ENCODE measurements around the gene GTF3C2.

Gene GTF3C2

GRCh38 chr2:27390822-27391679 is 34.5 kb upstream of the GTF3C2 start:
- H3K27me3 ChIP-seq (ENCODE audit: insufficient read depth, poor library complexity, severe bottlenecking) = no peaks in the 10 kb centered on the region
- no peak for TF ChIP-seq GABPA (IDR thresholded peaks at IDR 0.05; ENCODE audit: low read depth)
- TF ChIP-seq SPI1 (IDR thresholded peaks at IDR 0.05; ENCODE audit: borderline replicate concordance, low read depth) = no peak
- no peak for TF ChIP-seq POLR2AphosphoS5 (IDR thresholded peaks at IDR 0.05; ENCODE audit: low read depth)
- TF ChIP-seq CTCF (IDR thresholded peaks at IDR 0.05; ENCODE audit: insufficient read depth, low read length) = no peak
- no peak for TF ChIP-seq REST (IDR thresholded peaks at IDR 0.05; ENCODE audit: insufficient replicate concordance, low read depth)

GRCh38 chr2:27381577-27382181 is 25.1 kb upstream of the GTF3C2 start:
- Histone ChIP-seq H3K4me3 (replicated peaks; ENCODE audit: insufficient read depth, low read length) (no peak overlapping the region), H3K27me3 (ENCODE audit: insufficient read depth, poor library complexity, severe bottlenecking) (no peaks in the 10 kb centered on the region), H3K27ac (replicated peaks) (no peak overlapping the region)
- TF ChIP-seq REST (IDR thresholded peaks at IDR 0.05; ENCODE audit: insufficient replicate concordance, low read depth) = no peak
- no peak for TF ChIP-seq SPI1 (IDR thresholded peaks at IDR 0.05; ENCODE audit: borderline replicate concordance, low read depth)
- TF ChIP-seq POLR2AphosphoS5 (IDR thresholded peaks at IDR 0.05; ENCODE audit: low read depth) = no peak
- DNase-seq (ENCODE audit: low read depth in 1 of 2, low spot score in 1 of 2) = no peak

More at GRCh38 chr2:27390822-27391679, 34.5 kb upstream of the GTF3C2 start:
- Histone ChIP-seq H3K27ac (replicated peaks) (no peak overlapping the region), H3K4me3 (replicated peaks; ENCODE audit: insufficient read depth, low read length) (no peak overlapping the region)
- DNase-seq (ENCODE audit: low read depth in 1 of 2, low spot score in 1 of 2) = no peak

GRCh38 chr2:27380626-27381545 is 24.3 kb upstream of the GTF3C2 start, which contains the start of gene ZNF513:
Gene ZNF513 (minus strand): TSS chr2:27380734. CDS start chr2:27380526, 208 bp downstream.
- Histone ChIP-seq H3K4me3 (replicated peaks; ENCODE audit: insufficient read depth, low read length) (peak within 1 kb of the TSS; percentile 77), H3K27ac (replicated peaks) (peak within 1 kb of the TSS; percentile 71), H3K27me3 (ENCODE audit: insufficient read depth, poor library complexity, severe bottlenecking) (no peaks in the 10 kb centered on the region)
- TF ChIP-seq REST (IDR thresholded peaks at IDR 0.05; ENCODE audit: insufficient replicate concordance, low read depth) (no peak), POLR2AphosphoS5 (IDR thresholded peaks at IDR 0.05; ENCODE audit: low read depth) (peak; percentile 97), SPI1 (IDR thresholded peaks at IDR 0.05; ENCODE audit: borderline replicate concordance, low read depth) (peak; percentile 27; the same call in 1 of the 2 replicates), GABPA (IDR thresholded peaks at IDR 0.05; ENCODE audit: low read depth) (peak; percentile 92), CTCF (IDR thresholded peaks at IDR 0.05; ENCODE audit: insufficient read depth, low read length) (no peak)
- DNase-seq (ENCODE audit: low read depth in 1 of 2, low spot score in 1 of 2) = peak; percentile 88 to 96
